Skeletal muscle satellite cell (primary cell): ENCODE measurements around the gene STK17A.

Experiments used
- H3K27me3 ChIP-seq: 2 replicates; pipeline ENCODE4 v1.7.0; 2013; ENCODE audit warnings: low read length; ENCODE audit not compliant: control insufficient read depth, insufficient read depth
- H3K36me3 ChIP-seq: 2 replicates; pipeline ENCODE4 v1.7.0; 2013; ENCODE audit warnings: mild to moderate bottlenecking, control low read depth, low read length; ENCODE audit not compliant: insufficient read depth
- H3K4me1 ChIP-seq: 2 replicates; pipeline ENCODE4 v1.7.0; 2013; ENCODE audit warnings: low read length; ENCODE audit not compliant: control insufficient read depth, insufficient read depth
- H3K4me2 ChIP-seq: 2 replicates; pipeline ENCODE4 v1.7.0; 2013; ENCODE audit warnings: mild to moderate bottlenecking, low read length
- H3K4me3 ChIP-seq: 2 replicates; pipeline ENCODE4 v1.7.0; 2013; ENCODE audit warnings: low read length
- H3K9ac ChIP-seq: 2 replicates; pipeline ENCODE4 v1.7.0; 2013; ENCODE audit warnings: mild to moderate bottlenecking, low read depth, low read length, moderate library complexity
- H3K9me3 ChIP-seq: replicated peaks from 2 replicates; pipeline ENCODE4 v1.7.0; 2013; ENCODE audit warnings: mild to moderate bottlenecking, control low read depth, low read length

STK17A gene

GRCh38 chr7:43550427-43550826 lies 32.5 kb upstream of the STK17A start:
- Histone ChIP-seq H3K27me3 (peaks cover 70% of the 10 kb centered on the region), H3K36me3 (no peaks in the 10 kb centered on the region), H3K9me3 (no peaks in the 10 kb centered on the region), H3K4me3 (no peak overlapping the region), H3K9ac (no peak overlapping the region), H3K4me2 (no peak overlapping the region), H3K4me1 (no peaks in the 10 kb centered on the region)

GRCh38 chr7:43552122-43552521 lies 30.8 kb upstream of the STK17A start:
- no peak overlapping the region for H3K4me2 ChIP-seq
- peaks cover 72% of the 10 kb centered on the region for H3K27me3 ChIP-seq
- no peaks in the 10 kb centered on the region for H3K9me3 ChIP-seq
- H3K9ac ChIP-seq: no peak overlapping the region
- no peaks in the 10 kb centered on the region for H3K4me1 ChIP-seq
- no peak overlapping the region for H3K4me3 ChIP-seq
- no peaks in the 10 kb centered on the region for H3K36me3 ChIP-seq

DNA sequence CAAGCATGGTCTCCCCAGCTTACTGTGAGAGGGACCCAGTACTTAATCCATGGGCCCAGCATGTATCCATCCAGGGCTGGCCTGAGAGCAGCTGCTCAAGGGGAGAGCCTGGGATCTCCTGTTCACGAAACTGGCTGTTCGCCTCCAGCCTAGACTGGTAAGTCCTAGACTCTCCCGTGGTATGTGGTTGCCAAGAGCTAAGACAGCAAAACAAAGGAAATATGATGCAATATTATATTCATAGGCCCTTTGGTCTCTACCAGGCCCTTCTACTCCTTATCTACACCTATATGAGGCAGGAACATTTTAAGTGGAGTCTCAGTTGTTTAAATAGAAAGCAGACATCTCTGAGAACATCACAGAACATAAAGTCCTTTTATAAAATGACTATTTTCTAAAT lies 28.9 kb upstream of the STK17A start:
- no peak overlapping the region for H3K4me2 ChIP-seq
- H3K9me3 ChIP-seq: no peaks in the 10 kb centered on the region
- no peak overlapping the region for H3K4me3 ChIP-seq
- H3K4me1 ChIP-seq: no peaks in the 10 kb centered on the region
- peaks cover 82% of the 10 kb centered on the region for H3K27me3 ChIP-seq
- H3K36me3 ChIP-seq: no peaks in the 10 kb centered on the region
- H3K9ac ChIP-seq: no peak overlapping the region

DNA sequence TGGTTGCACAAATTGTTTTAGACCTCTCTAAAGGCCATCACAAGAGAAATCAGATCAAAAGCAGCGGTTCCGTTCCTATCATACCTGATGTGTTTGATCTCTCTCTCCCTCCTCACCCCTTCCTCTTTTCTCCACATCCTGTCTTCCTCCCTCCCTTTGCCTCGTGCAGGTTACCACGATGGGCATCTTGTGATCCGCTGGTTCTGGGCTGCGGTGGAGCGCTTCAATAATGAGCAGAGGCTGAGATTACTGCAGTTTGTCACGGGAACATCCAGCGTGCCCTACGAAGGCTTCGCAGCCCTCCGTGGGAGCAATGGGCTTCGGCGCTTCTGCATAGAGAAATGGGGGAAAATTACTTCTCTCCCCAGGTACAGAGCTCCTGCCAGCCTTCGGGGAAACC lies 28.5 kb upstream of the STK17A start:
- H3K4me1 ChIP-seq: no peaks in the 10 kb centered on the region
- H3K9me3 ChIP-seq: no peaks in the 10 kb centered on the region
- H3K4me3 ChIP-seq: no peak overlapping the region
- no peaks in the 10 kb centered on the region for H3K36me3 ChIP-seq
- no peak overlapping the region for H3K4me2 ChIP-seq
- peaks cover 79% of the 10 kb centered on the region for H3K27me3 ChIP-seq
- no peak overlapping the region for H3K9ac ChIP-seq

- peaks cover 86% of the 10 kb centered on the region for H3K27me3 ChIP-seq
- H3K9ac ChIP-seq: no peak overlapping the region
- no peak overlapping the region for H3K4me3 ChIP-seq
- H3K9me3 ChIP-seq: no peaks in the 10 kb centered on the region
- H3K4me1 ChIP-seq: no peaks in the 10 kb centered on the region
- H3K4me2 ChIP-seq: no peak overlapping the region
- no peaks in the 10 kb centered on the region for H3K36me3 ChIP-seq
Observed at GRCh38 chr7:43557831-43558495, 24.9 kb upstream of the STK17A start.

DNA sequence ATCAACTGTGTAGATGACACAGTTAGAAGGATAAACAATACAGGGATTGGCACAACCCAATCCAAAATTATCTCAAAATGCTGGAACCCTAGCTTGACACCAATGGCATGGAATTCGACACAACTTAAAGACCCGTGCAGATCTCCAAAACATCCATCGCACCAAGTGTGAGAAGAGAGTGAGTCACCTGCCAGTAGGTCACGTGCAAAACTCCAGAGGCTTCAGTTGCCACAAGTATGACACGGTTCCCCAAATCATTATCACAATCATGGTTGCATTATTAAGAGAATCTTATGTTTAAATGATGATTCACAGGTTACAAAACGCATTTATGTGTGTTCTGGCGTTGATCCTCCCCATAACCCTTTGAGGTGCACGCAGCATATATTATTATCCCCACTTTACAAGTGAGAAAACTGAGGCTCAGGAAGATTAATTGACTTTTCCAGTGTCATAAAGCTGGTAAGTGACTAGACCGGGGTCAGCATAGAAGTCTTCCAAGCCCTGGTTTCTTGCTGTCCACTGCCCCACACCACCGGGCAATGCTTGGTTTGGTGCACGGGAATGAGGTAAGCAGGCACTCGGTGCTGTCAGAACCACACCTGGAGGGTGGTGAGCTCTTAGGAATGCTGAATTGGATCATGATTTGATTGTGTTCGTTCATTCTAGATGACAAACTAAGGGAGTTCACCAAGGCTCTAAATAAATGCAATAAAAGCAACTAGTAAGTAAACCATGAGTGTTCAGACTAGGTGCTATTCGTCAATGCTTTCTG lies 23.6 kb upstream of the STK17A start:
- Histone ChIP-seq H3K36me3 (no peaks in the 10 kb centered on the region), H3K4me2 (no peak overlapping the region), H3K4me1 (no peaks in the 10 kb centered on the region), H3K27me3 (peaks cover 75% of the 10 kb centered on the region), H3K4me3 (no peak overlapping the region), H3K9me3 (no peaks in the 10 kb centered on the region), H3K9ac (no peak overlapping the region)

DNA sequence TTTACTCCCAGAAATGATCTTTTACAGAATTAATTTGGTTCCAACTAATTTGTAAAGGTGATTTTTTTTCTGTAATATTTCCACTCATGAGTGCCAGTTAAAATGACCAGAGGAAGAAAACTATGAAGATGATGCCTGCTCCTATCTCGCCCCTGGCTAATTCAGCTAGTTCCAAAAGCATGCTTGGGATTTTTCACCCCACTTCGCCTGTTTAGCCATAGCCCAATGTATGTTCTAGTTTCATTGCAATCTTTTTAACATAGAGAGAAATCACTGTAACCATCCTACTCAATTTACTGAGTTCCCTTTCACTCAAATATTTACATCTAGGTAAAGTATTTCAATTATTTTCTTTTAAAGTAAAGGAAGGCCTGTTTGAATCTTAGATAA lies 23.0 kb upstream of the STK17A start:
- Histone ChIP-seq H3K9me3 (no peaks in the 10 kb centered on the region), H3K4me1 (no peaks in the 10 kb centered on the region), H3K9ac (no peak overlapping the region), H3K36me3 (no peaks in the 10 kb centered on the region), H3K4me3 (no peak overlapping the region), H3K4me2 (no peak overlapping the region), H3K27me3 (peaks cover 69% of the 10 kb centered on the region)

DNA sequence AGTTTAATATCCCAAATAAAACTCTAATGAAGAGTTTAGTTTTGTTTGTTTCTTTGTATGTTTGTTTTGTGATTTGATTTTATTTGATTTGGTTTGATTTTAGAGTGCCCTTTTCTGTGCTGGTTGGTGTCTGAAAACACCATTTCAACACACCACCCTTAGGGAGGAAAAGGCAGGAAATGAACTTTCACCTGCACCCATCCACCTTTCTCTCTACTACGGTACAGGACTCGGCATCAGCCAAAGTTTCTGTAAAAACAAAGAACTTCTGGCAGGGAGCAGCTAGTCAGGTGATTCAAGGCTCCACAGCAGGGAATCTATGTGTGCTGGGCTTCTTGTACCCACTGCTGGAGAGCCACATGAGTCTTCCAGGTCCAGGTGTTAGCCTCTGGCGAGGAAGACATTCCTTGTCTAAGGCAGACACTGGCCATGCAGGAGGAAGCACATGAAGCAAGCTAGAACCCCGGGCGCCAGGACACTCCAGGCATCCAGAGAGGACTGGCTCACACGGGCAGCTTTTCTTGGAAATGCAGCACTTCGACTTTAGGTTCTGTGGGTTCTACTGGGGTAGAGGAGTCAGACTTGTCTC lies 22.1 kb upstream of the STK17A start:
- Histone ChIP-seq H3K9ac (no peak overlapping the region), H3K36me3 (no peaks in the 10 kb centered on the region), H3K4me3 (no peak overlapping the region), H3K9me3 (no peaks in the 10 kb centered on the region), H3K4me2 (no peak overlapping the region), H3K4me1 (no peaks in the 10 kb centered on the region), H3K27me3 (peaks cover 60% of the 10 kb centered on the region)

DNA sequence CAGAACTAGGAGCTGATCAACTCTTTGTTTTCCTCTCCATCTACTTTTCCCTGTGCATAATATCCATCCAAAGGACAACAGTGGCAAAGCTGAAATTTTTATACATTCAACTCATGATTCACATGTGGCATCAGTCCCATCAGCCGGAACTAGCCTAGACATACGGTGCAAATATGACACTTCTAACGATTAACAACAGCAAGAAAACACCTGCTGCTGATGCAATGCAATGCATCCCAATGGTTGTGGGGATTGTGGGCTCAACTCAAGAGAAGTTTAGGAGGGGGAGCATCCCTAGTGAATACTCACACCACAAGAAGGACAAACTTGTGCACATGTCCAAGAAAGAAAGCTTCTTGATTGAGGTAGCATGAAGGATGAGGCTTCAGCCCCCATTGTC lies 20.5 kb upstream of the STK17A start:
- no peaks in the 10 kb centered on the region for H3K4me1 ChIP-seq
- peaks cover 45% of the 10 kb centered on the region for H3K27me3 ChIP-seq
- no peak overlapping the region for H3K4me2 ChIP-seq
- no peaks in the 10 kb centered on the region for H3K9me3 ChIP-seq
- H3K9ac ChIP-seq: no peak overlapping the region
- H3K36me3 ChIP-seq: no peaks in the 10 kb centered on the region
- no peak overlapping the region for H3K4me3 ChIP-seq

DNA sequence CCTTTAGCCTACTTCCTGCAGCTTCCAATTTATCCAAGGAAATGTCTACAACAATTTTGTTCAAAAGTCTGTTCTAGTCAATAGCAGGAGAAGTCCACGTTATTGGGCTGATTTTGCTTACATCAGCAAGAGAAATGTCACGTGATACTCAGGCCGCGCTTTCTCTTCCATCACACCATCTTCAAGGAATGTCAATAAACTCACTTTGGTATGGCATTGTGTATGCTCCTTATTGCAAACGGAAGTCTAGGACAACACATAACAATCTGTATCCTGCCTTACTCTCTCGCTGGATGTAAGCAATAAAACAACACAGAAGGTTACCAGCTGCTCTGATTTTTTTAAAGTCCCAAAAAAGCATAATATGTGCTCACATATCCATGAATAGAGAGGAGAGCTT lies 17.1 kb upstream of the STK17A start:
- Histone ChIP-seq H3K4me2 (no peak overlapping the region), H3K4me1 (peaks cover 23% of the 10 kb centered on the region), H3K27me3 (peaks cover 20% of the 10 kb centered on the region), H3K36me3 (no peaks in the 10 kb centered on the region), H3K4me3 (no peak overlapping the region), H3K9me3 (no peaks in the 10 kb centered on the region), H3K9ac (no peak overlapping the region)

- H3K4me1 ChIP-seq: peaks cover 39% of the 10 kb centered on the region
- no peaks in the 10 kb centered on the region for H3K9me3 ChIP-seq
Observed at GRCh38 chr7:43568529-43568928, 14.4 kb upstream of the STK17A start.

More at GRCh38 chr7:43568529-43568928, 14.4 kb upstream of the STK17A start:
- Histone ChIP-seq H3K36me3 (no peaks in the 10 kb centered on the region), H3K4me2 (no peak overlapping the region), H3K9ac (no peak overlapping the region), H3K4me3 (no peak overlapping the region), H3K27me3 (no peaks in the 10 kb centered on the region)
